Brain microvascular endothelial cell (primary cell): ENCODE data around the gene PPARA.

Experiments used
- DNase-seq: peaks from one replicate; pipeline ENCODE4 v3.0.0-alpha.2; 2020
- H3K27ac ChIP-seq: fragments of 250-450 bp; sonication (Bioruptor Pico); 2 replicates; pipeline ENCODE4 v1.5.1; 2020; ENCODE audit warnings: mild to moderate bottlenecking, moderate library complexity
- H3K27me3 ChIP-seq: fragments of 250-450 bp; sonication (Bioruptor Pico); replicated peaks from 2 replicates; pipeline ENCODE4 v1.5.1; 2020; ENCODE audit warnings: mild to moderate bottlenecking
- H3K36me3 ChIP-seq: fragments of 250-450 bp; sonication (Bioruptor Pico); replicated peaks from 2 replicates; pipeline ENCODE4 v1.5.1; 2020; ENCODE audit warnings: mild to moderate bottlenecking
- H3K4me3 ChIP-seq: 2 replicates; pipeline ENCODE4 v1.5.1; 2011; ENCODE audit warnings: low read depth, mild to moderate bottlenecking, control low read depth, low read length, moderate library complexity
- in situ Hi-C: cut with HindIII; loops from 2 replicates; pipeline ENCODE4 v1.10.0; 2017; ENCODE audit warnings: low sequenced_read_pairs, low pct_ligation_motif_present
- TF ChIP-seq, protein P1 (sequence below): IDR thresholded peaks from 2 replicates; pipeline ENCODE4 v1.5.1; 2011; ENCODE audit warnings: low read depth, mild to moderate bottlenecking, moderate library complexity, low read length, control low read depth, inconsistent platforms; ENCODE audit errors: missing control alignments

Gene PPARA

DNA sequence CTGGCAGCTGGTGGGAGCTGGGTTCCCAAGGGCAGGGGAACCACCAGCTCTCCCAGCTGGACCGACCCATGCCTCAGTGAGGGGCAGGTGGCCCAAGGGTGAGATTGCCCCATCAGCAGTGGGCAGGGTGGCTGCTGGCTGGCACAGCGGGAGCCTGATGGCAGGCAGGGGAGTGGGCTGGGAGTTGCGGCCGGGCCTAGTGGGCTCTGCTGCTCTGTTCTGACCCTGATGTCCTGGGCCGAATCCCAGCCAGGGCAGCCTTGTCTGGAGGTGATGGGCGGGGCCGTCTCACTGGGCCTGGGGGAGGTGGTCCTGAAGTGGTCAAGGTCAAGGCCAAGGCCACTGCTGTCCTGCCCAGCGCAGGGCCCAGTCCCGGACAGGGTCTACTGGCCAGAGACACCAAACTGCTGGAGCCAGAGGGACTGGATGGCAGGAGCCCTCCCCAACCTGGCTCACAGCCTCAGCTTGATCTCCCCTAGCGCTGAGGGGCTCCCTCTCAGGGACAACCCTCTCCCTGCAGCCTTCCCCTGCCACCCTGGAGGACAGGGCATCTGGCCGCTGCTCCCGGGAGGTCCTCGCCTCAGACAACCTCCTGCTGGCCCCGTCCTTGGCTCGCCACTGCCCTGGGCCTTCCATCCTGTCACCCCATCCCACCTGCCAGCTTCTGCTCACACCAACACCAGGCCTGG, 26.5 kb upstream of the PPARA start:
- no peak for DNase-seq
- TF ChIP-seq, protein P1, sequence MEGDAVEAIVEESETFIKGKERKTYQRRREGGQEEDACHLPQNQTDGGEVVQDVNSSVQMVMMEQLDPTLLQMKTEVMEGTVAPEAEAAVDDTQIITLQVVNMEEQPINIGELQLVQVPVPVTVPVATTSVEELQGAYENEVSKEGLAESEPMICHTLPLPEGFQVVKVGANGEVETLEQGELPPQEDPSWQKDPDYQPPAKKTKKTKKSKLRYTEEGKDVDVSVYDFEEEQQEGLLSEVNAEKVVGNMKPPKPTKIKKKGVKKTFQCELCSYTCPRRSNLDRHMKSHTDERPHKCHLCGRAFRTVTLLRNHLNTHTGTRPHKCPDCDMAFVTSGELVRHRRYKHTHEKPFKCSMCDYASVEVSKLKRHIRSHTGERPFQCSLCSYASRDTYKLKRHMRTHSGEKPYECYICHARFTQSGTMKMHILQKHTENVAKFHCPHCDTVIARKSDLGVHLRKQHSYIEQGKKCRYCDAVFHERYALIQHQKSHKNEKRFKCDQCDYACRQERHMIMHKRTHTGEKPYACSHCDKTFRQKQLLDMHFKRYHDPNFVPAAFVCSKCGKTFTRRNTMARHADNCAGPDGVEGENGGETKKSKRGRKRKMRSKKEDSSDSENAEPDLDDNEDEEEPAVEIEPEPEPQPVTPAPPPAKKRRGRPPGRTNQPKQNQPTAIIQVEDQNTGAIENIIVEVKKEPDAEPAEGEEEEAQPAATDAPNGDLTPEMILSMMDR = no peak
- in situ Hi-C loops = no loop called here
- no peak overlapping the region for H3K27ac ChIP-seq
- no peaks in the 10 kb centered on the region for H3K36me3 ChIP-seq
- no peak overlapping the region for H3K4me3 ChIP-seq
- H3K27me3 ChIP-seq = no peaks in the 10 kb centered on the region

DNA sequence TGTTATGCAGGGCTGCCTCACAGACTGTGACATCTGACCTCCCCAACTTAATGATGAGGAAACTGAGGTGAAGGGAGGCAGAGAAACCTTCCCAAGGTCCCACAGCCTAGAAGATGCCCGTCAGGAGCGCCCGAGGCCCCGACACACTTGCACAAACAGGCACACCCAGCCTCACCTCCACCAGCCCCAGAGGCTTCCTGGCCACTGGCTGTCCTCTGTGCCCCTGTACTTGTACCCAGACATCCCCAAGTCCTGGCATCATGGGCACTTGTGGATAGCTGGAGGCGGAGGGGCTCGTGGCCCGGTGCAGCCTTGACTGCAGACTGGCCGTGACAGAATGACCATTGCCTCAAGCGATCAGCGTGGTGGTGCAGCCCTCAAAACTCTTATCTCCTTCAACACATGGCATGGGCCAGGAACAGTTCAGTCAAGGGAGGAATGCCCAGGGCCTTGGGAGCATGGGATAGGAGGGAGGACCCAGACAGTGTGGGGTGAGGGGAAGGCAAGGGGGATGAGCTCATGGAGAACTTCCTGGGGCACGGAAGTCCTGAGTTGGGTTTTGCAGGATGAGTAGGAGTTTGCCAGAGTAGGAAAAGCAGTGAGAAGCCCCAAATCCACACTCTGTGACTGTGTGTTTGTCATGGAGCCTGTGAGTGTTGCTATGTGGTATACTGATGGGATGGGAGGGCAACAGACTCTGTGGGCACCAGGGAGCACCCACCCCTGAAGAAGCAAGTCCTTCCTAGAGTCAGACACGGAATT, 25.8 kb upstream of the PPARA start:
- in situ Hi-C loops = loop anchor here (25.0 kb wide), 1 partner anchor 188 kb away; no protein-coding TSS in a partner anchor
- no peak overlapping the region for H3K27ac ChIP-seq
- no peaks in the 10 kb centered on the region for H3K27me3 ChIP-seq
- no peak overlapping the region for H3K4me3 ChIP-seq
- H3K36me3 ChIP-seq = no peaks in the 10 kb centered on the region
- DNase-seq = no peak
- TF ChIP-seq, protein P1 = no peak

DNA sequence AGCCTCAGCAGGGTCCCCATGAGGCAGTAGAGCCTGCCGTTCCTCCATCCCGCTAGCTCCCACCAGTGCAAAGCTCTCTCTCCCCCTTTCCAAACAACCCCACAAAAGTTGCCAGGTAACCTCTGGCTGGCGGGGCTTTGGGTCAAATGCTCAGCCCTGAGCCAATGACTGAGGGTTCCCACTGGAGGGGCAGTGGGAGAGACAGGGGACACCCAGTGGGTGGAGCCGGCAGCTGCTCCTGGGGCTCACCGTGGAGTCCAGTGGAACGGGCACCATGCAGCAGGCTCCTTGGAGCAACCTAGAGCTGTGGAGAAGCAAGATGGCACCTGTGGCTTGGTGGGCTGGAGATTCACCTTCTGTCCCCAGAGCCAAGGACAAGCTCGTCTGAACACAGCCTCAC, 25.0 kb upstream of the PPARA start:
- DNase-seq = no peak
- TF ChIP-seq, protein P1 = no peak
- in situ Hi-C loops = loop anchor here (25.0 kb wide), 1 partner anchor 187 kb away; no protein-coding TSS in a partner anchor
- Histone ChIP-seq H3K27me3 (no peaks in the 10 kb centered on the region), H3K36me3 (no peaks in the 10 kb centered on the region), H3K4me3 (no peak overlapping the region), H3K27ac (no peak overlapping the region)

DNA sequence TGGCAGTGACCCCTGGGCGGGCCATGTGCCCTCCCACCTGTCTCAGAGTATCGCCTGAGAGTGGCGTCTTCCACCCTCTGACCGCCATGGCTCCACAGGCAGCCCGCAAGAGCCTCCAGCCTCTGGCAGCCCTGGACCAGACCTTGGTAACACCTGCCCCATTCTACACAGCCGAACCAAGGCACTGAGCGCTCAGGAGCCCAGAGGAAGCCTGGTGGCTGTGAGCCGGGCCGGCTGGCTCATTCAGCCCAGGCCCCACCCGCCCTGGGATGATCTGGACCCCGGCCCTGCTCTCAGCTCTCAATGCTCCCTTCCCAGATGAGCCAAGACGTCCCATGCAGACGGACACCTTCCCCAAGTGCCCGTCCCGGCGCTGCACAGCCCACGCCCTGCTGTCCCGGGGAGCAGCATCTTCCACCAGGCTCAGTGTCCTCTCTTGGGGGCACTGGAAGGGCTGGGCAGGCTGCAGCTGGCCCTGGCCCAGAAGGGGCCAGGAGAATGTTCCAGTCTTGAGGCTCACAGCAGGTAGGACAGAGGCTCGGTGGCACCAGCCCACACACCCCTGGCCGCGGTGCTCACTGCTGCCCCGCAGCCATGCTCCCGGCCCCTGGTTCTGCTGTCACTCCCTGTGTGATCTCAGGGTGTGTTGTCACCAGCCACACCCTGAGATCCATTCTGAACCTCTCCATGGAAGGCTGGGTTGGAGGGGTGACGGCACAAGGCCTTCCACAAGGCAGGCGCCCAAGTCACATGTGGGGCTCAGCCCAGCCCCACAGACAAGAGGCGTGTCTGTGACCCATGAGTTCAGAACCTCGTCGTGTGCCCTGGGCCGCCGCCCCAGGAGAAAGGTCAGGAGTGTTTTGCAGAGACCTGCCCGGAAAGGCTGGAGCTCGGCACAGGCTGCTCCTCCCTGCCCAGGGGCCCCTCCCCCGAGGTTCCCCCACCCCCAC, 24.2 kb upstream of the PPARA start:
- Histone ChIP-seq H3K27ac (no peak overlapping the region), H3K4me3 (no peak overlapping the region), H3K36me3 (no peaks in the 10 kb centered on the region), H3K27me3 (no peaks in the 10 kb centered on the region)
- no peak for DNase-seq
- in situ Hi-C loops = loop anchor here (25.0 kb wide), 1 partner anchor 186 kb away; no protein-coding TSS in a partner anchor
- TF ChIP-seq, protein P1 = no peak

DNA sequence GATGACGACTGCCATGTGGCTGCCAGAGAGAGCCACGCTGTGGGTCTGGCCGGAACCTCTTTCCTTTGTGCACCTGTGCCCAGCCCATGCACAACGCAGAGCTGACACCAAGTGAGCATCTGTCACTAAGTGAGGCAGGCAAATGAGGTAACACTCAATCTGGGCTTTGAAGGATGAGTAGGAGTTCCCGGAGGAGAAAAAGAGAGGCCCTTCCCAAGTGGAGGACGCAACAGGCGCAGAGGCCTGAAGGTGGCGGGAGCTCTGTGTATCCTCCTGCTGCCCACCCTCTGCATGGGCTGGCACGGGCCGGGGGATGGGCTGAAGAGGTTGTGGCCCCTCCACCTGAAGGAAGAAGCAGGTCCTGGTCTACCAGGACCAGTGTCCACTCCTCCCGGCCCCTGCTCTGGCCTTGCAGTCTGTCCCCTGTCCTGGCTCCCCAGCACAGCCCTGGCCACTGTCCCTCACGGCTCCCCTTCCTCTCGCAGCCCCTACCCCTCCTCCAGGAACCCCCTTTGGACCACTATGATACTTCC, 23.4 kb upstream of the PPARA start:
- in situ Hi-C loops = loop anchor here (25.0 kb wide), 1 partner anchor 185 kb away; no protein-coding TSS in a partner anchor
- Histone ChIP-seq H3K36me3 (no peaks in the 10 kb centered on the region), H3K27ac (no peak overlapping the region), H3K27me3 (no peaks in the 10 kb centered on the region), H3K4me3 (no peak overlapping the region)
- TF ChIP-seq, protein P1 = no peak
- no peak for DNase-seq
